Heart right ventricle (tissue), 16 donors: ENCODE measurements around the gene FERMT1. TPM values are rescaled to one million over a fixed set of nuclear protein-coding genes. Genes with fewer than 3 reads are reported as not detected.
A peak's percentile ranks its signal among the peaks of the same experiment; 100 is the strongest.

ENCODE experiments used
- ATAC-seq, 8 donors: fragments of 200-7000 bp; cut with Tn5 transposase; one replicate each; pipeline ENCODE4 v1.9.1; 2020; ENCODE audit warnings: mild to moderate bottlenecking in 8 of 8, moderate library complexity in 8 of 8, moderate number of reproducible peaks in 1 of 8
- DNase-seq, 2 donors: peaks; one replicate each; pipeline ENCODE4 v3.0.0-alpha.2; 2020
- H3K27ac ChIP-seq, 10 donors: fragments of 200-600 bp; sonication (generic) in 2 of 10; one replicate each; pipeline versions ENCODE4 v1.5.0 to v1.8.0; 2020 to 2022; ENCODE audit warnings: mild to moderate bottlenecking in 3 of 10
- H3K27me3 ChIP-seq, 7 donors: fragments of 200-600 bp; one replicate each; pipeline ENCODE4 v1.8.0; 2021 to 2022; ENCODE audit warnings: mild to moderate bottlenecking in 2 of 7
- H3K36me3 ChIP-seq, 9 donors: fragments of 200-600 bp; sonication (generic) in 1 of 9; one replicate each; pipeline versions ENCODE4 v1.5.0 to v1.8.0; 2020 to 2022; ENCODE audit warnings: mild to moderate bottlenecking in 2 of 9
- H3K4me1 ChIP-seq, 9 donors: fragments of 200-600 bp; sonication (generic) in 1 of 9; one replicate each; pipeline versions ENCODE4 v1.5.0 to v1.8.0; 2020 to 2022; ENCODE audit warnings: mild to moderate bottlenecking in 4 of 9
- H3K4me3 ChIP-seq, 10 donors: fragments of 200-600 bp; sonication (generic) in 2 of 10; one replicate each; pipeline versions ENCODE4 v1.5.0 to v1.8.0; 2020 to 2022; ENCODE audit warnings: mild to moderate bottlenecking in 7 of 10, moderate library complexity in 2 of 10
- H3K9me3 ChIP-seq, 11 donors: fragments of 200-600 bp in 10 of 11; sonication (generic) in 2 of 11; one replicate each; pipeline versions ENCODE4 v1.5.0 to v1.8.0; 2013 to 2022; ENCODE audit warnings: mild to moderate bottlenecking in 2 of 11, control low read depth in 1 of 11, moderate library complexity in 1 of 11
- WGBS, 2 donors: extraction: QIAGEN DNeasy Blood & Tissue Kit; methylation state at CpG; one replicate each; pipeline ENCODE4 v1.1.7; 2013; ENCODE audit warnings: inconsistent platforms in 1 of 2; 5-methylcytosine and 5-hydroxymethylcytosine counted together
- intact Hi-C, 10 donors: fragments of 100-400 bp; cut with DNase I; formaldehyde crosslinking; loops; one replicate each; pipeline versions ENCODE4 v1.11.1 to v1.14.2; 2022
- polyA plus RNA-seq, 2 donors: library from polyadenylated mRNA; stranded (reverse); fragments of 200-250 nt; gene quantifications; one replicate each; pipeline ENCODE4 v1.2.3, GENCODE V29; 2013
- total RNA-seq, 10 donors: library from RNA; stranded (reverse); fragmentation: NEBNext Ultra II Directional in 3 of 10; extraction: Animal tissue kit (Norgen Biotek cat#: 25700) in 3 of 10; gene quantifications; one replicate each; pipeline versions ENCODE4 v1.2.1 to v1.2.4, GENCODE V29; 2021 to 2023
- TF ChIP-seq, protein P1 (sequence below), 9 donors: fragments of 200-600 bp; sonication (generic) in 2 of 9; IDR thresholded peaks; one replicate each; pipeline versions ENCODE4 v1.5.0 to v1.8.0; 2021 to 2022; ENCODE audit warnings: antibody characterized with exemption in 9 of 9, mild to moderate bottlenecking in 5 of 9, moderate library complexity in 1 of 9
- donor health status: Arrhythmogenic right ventricular cardiomyopathy.
- donor health status: ischemic (EF 13 %, LVEDD 7.1; RV severe dilation, severe dysfunction).
- donor health status: healthy with polysubstance abuse.
- donor health status: DM: no; HTN: yes; CAD: no.
- donor health status: DM: no; HTN: no; CAD: no.
- donor health status: ischemic (EF 25% LVEDD 6.9; RV normal size, moderate dysfunction).
- donor health status: ischemic (EF 25% LVEDD 5.7; RV mildly dilated, moderate dysfunction).
- donor health status: healthy.
- donor health status: DM: yes; HTN: yes; CAD: no.
- donor health status: Ischemic cardiomyopathy.
- donor health status: ischemic (EF 35%, LVEDD 5.7; RV mildly dilated, moderate dysfunction).
- donor health status: nonischemic (EF 11% LVEDD 7.7; RV severe dilation, severe dysfunction).
- donor health status: DM: yes; HTN: yes; CAD: no.
- donor health status: PGD.
- donor health status: ischemic (EF 29% LVEDD 5.4; RV normal size, mild dysfunction).
- donor health status: nonischemic (EF 23%, LVEDD 6.1; RV moderate dilation, normal function).

FERMT1 gene
- total and polyA plus RNA-seq, 12 donors = 0.03 to 2.2 (median 1.3) TPM

DNA sequence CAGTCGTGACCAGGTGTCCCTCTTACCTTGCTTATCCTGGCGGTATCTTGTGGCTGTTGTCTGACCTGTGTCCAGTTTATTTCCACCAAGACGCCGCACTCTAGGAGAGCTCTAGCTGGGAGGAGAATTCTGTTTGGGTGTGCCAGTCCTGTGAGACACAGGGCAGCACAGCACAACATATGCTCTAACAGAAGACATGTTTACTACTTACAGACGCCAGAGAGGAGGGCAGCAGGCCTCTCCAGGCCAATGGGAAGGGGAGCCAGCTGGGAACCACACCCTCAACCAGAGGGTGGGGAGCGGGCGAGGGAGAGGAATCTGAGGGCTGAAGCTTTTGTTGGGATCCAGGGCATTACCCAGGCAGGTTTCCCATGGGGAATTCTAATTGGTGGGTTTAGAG lies 25.2 kb upstream of the FERMT1 start:
- H3K27ac ChIP-seq = no peak overlapping the region
- no peaks in the 10 kb centered on the region for H3K36me3 ChIP-seq
- TF ChIP-seq, protein P1, sequence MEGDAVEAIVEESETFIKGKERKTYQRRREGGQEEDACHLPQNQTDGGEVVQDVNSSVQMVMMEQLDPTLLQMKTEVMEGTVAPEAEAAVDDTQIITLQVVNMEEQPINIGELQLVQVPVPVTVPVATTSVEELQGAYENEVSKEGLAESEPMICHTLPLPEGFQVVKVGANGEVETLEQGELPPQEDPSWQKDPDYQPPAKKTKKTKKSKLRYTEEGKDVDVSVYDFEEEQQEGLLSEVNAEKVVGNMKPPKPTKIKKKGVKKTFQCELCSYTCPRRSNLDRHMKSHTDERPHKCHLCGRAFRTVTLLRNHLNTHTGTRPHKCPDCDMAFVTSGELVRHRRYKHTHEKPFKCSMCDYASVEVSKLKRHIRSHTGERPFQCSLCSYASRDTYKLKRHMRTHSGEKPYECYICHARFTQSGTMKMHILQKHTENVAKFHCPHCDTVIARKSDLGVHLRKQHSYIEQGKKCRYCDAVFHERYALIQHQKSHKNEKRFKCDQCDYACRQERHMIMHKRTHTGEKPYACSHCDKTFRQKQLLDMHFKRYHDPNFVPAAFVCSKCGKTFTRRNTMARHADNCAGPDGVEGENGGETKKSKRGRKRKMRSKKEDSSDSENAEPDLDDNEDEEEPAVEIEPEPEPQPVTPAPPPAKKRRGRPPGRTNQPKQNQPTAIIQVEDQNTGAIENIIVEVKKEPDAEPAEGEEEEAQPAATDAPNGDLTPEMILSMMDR (IDR thresholded peaks at IDR 0.05) = no peak
- no peak for DNase-seq
- no peaks in the 10 kb centered on the region for H3K27me3 ChIP-seq
- no peaks in the 10 kb centered on the region for H3K4me1 ChIP-seq
- H3K9me3 ChIP-seq = peaks cover 0 to 36% (median 0%) of the 10 kb centered on the region in 11 donors
- 91 to 96% methylated on average over 7 of the region's 7 CpGs for WGBS, 2 donors
- intact Hi-C loops = loop anchor here in 3 of 10 donors (10.0 kb wide), 1 partner anchor 1137 kb away; no protein-coding TSS in a partner anchor
- no peak overlapping the region for H3K4me3 ChIP-seq
- no peak for ATAC-seq

DNA sequence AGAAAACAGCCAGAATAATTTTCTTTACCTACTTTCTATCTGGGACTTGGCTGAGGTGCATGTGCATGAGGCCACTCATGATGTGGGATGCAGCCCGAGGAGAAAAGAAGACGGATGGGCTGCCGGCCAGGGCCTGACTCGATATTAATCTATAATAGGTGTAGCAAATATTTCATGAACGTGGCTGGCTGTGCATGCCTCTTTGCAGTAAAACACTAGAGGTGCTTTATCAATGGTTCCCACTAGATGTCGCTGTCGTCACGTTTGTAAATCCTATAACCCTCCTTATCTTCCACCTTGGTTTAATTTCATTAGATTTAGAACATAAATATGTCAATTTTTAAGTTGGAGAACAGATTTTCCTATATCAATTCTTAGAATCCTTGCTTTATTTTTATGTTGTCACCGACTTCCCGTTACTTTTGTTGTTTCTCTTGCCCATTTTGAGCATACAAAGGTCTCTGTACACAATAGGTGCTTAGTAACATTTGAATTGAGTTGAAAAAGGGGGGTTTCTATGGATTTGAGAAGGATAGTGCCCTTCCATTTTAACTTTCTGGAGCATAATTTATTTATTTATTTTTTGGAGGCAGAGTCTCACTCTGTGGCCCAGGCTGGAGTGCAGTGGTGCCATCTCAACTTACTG lies 19.6 kb upstream of the FERMT1 start:
- intact Hi-C loops = loop anchor here in 4 of 10 donors (5.0 to 10.0 kb wide), 2 partner anchors 1142 to 1715 kb away; no protein-coding TSS in a partner anchor
- Histone ChIP-seq H3K4me1 (no peaks in the 10 kb centered on the region), H3K27ac (no peak overlapping the region), H3K9me3 (peaks cover 0 to 23% (median 0%) of the 10 kb centered on the region in 11 donors), H3K4me3 (no peak overlapping the region), H3K36me3 (no peaks in the 10 kb centered on the region), H3K27me3 (peaks cover 0 to 18% (median 5%) of the 10 kb centered on the region in 7 donors)
- ATAC-seq = peak in 5 of 8 donors; percentile 61 to 75 (median 64)
- DNase-seq = peak in 1 of 2 donors; percentile 49
- WGBS, 2 donors = 3% methylated on average over 10 of the region's 10 CpGs
- TF ChIP-seq, protein P1 (IDR thresholded peaks at IDR 0.05) = peak; percentile 58 to 91 (median 84)

DNA sequence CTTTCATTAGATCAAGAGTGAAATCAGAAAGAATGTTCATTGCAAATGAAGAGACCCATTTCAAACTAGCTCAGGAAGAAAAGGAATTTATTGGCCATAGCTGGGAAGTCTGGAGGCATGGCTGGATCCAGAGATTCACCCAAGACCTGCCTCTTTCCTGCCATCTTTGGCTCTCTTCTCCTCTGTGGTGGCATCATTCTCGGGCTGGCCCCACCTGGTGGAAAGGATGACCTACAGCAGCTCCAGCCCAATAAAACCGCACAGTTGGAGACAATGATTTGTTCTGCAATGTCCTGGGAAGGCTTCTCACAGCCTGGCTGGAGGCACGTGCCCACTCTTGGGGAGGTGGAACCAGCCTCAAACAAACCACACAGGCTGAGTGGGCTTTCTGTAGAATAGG lies 18.1 kb upstream of the FERMT1 start:
- intact Hi-C loops = loop anchor here in 4 of 10 donors (5.0 to 10.0 kb wide), 2 partner anchors 1144 to 1716 kb away; no protein-coding TSS in a partner anchor
- Histone ChIP-seq H3K4me3 (no peak overlapping the region), H3K9me3 (peaks cover 0 to 18% (median 0%) of the 10 kb centered on the region in 11 donors), H3K27ac (no peak overlapping the region), H3K27me3 (peaks cover 0 to 33% (median 16%) of the 10 kb centered on the region in 7 donors), H3K4me1 (no peaks in the 10 kb centered on the region), H3K36me3 (no peaks in the 10 kb centered on the region)
- TF ChIP-seq, protein P1 (IDR thresholded peaks at IDR 0.05) = no peak
- ATAC-seq (no peak), DNase-seq (no peak)
- WGBS, 2 donors = 60 to 72% methylated on average over 3 of the region's 3 CpGs

GRCh38 chr20:6135347-6135746 lies 12.5 kb upstream of the FERMT1 start:
- Histone ChIP-seq H3K27me3 (peaks cover 0 to 46% (median 16%) of the 10 kb centered on the region in 7 donors), H3K36me3 (no peaks in the 10 kb centered on the region), H3K27ac (no peak overlapping the region), H3K4me1 (no peaks in the 10 kb centered on the region), H3K9me3 (no peaks in the 10 kb centered on the region), H3K4me3 (no peak overlapping the region)
- ATAC-seq (no peak), DNase-seq (no peak)
- TF ChIP-seq, protein P1 (IDR thresholded peaks at IDR 0.05) = no peak
- intact Hi-C loops = no loop called here
- 70 to 71% methylated on average over 8 of the region's 8 CpGs for WGBS, 2 donors
